Mucosa of descending colon (tissue), 3 donors: ENCODE measurements around the gene NIPAL3. TPM values are rescaled to one million over a fixed set of nuclear protein-coding genes. Genes with fewer than 3 reads are reported as not detected.

Experiments used
- ATAC-seq: fragments of 200-7000 bp; cut with Tn5 transposase; one replicate; pipeline ENCODE4 v1.9.1; 2020; ENCODE audit warnings: mild to moderate bottlenecking, moderate library complexity
- DNase-seq, 3 donors: peaks; one replicate each; pipeline ENCODE4 v3.0.0-alpha.2; 2020
- H3K36me3 ChIP-seq: fragments of 200-600 bp; one replicate; pipeline ENCODE4 v1.8.0; 2021; ENCODE audit warnings: low read depth, mild to moderate bottlenecking
- H3K4me1 ChIP-seq: fragments of 200-600 bp; one replicate; pipeline ENCODE4 v1.8.0; 2021; ENCODE audit warnings: low read depth, mild to moderate bottlenecking
- H3K4me3 ChIP-seq: fragments of 200-600 bp; one replicate; pipeline ENCODE4 v1.8.0; 2021; ENCODE audit warnings: mild to moderate bottlenecking
- H3K9me3 ChIP-seq: fragments of 200-600 bp; one replicate; pipeline ENCODE4 v1.8.0; 2021; ENCODE audit warnings: mild to moderate bottlenecking
- CTCF ChIP-seq: fragments of 200-600 bp; IDR thresholded peaks from one replicate; pipeline ENCODE4 v1.8.0; 2022; ENCODE audit warnings: antibody characterized with exemption, mild to moderate bottlenecking
- intact Hi-C, 2 donors: fragments of 100-400 bp; cut with DNase I in 1 of 2; cut with micrococcal nuclease in 1 of 2; formaldehyde crosslinking; loops; one replicate each; pipeline versions ENCODE4 v1.11.0 to v1.11.1; 2022; cut with DNase I, micrococcal nuclease
- total RNA-seq, 3 donors: library from RNA; stranded (reverse); fragmentation: NEBNext Ultra II Directional in 2 of 3; extraction: Animal tissue kit (Norgen Biotek cat#: 25700) in 2 of 3; gene quantifications; one replicate each; pipeline versions ENCODE4 v1.2.1 to v1.2.4, GENCODE V29; 2021 to 2023
- donor health status: DM: no; HTN: no; CAD: no; lungs with moderate emphysema.
- donor health status: DM: no; HTN: no; CAD: no.
- donor health status: DM: no; HTN: yes; CAD: no.

The NIPAL3 gene
- total RNA-seq, 3 donors from 2014 or later: 38.3 to 52.5 (median 40.7) TPM

GRCh38 chr1:24386931-24387330 lies 28.7 kb upstream of the NIPAL3 start:
- ATAC-seq: no peak
- H3K9me3 ChIP-seq: no peaks in the 10 kb centered on the region
- H3K4me1 ChIP-seq: peaks cover 16% of the 10 kb centered on the region
- no peak for DNase-seq
- TF ChIP-seq CTCF: no peak
- H3K4me3 ChIP-seq: no peak overlapping the region
- no peaks in the 10 kb centered on the region for H3K36me3 ChIP-seq
- intact Hi-C loops: no loop called here

DNA sequence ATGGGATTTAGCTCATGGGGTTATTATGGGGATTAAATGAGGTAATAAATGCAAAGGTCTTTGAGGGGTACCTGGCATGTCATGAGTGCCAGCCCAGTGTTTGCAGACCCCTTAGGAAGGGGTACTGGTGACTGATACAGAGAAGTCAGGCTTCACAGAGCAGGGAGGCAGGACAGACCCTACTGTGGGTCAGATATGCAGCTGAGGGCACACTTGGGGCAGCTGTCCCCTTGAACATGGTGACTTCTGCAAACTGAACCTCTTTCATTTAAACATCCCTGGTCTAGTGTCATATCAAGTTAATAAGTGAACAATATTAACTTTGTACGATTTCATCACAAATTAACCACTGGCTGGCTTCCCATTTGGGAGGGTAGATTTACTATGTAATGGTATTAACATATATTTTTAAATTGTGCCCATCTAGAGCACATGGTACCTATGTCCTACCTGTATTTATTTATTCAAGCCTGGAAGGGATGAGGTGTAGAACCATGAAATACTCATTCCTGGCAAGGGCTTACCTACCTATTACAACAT lies 27.9 kb upstream of the NIPAL3 start:
- H3K36me3 ChIP-seq: no peaks in the 10 kb centered on the region
- no peak for ATAC-seq
- H3K9me3 ChIP-seq: no peaks in the 10 kb centered on the region
- intact Hi-C loops: no loop called here
- H3K4me1 ChIP-seq: peaks cover 19% of the 10 kb centered on the region
- no peak overlapping the region for H3K4me3 ChIP-seq
- no peak for DNase-seq
- TF ChIP-seq CTCF: no peak

DNA sequence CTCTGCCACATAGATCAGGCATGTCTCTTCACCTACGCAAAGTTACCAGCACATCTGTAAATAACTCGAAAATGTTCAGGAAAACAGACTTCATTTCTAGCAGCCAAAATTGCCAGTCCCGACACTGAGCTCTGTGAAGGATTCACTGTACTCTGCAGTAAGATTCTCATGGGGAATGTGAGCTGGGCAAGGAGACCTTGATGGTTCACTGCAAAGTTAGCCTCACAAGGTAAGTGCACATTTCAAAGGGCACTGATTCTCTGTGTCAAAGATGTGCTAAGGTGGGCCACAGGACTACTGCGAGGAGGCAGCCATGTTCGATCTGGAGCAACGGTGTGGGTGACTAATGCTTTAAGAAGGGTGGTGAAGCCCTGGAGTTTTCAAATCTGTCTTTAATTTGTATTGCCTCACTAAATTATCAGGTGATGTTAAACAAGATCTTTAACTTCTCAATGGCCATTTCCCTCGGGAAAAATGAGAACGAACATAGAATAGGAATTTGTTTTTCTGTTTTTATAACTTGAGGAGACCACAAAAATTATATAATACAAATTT lies 27.2 kb upstream of the NIPAL3 start:
- Histone ChIP-seq H3K4me3 (no peak overlapping the region), H3K9me3 (no peaks in the 10 kb centered on the region), H3K36me3 (no peaks in the 10 kb centered on the region), H3K4me1 (peaks cover 19% of the 10 kb centered on the region)
- no peak for ATAC-seq
- intact Hi-C loops: no loop called here
- DNase-seq: no peak
- TF ChIP-seq CTCF: no peak

GRCh38 chr1:24389231-24389678 lies 26.3 kb upstream of the NIPAL3 start:
- peak; percentile 5 for ATAC-seq
- Histone ChIP-seq H3K4me1 (peaks cover 19% of the 10 kb centered on the region), H3K9me3 (no peaks in the 10 kb centered on the region), H3K4me3 (no peak overlapping the region), H3K36me3 (no peaks in the 10 kb centered on the region)
- intact Hi-C loops: no loop called here
- no peak for DNase-seq
- TF ChIP-seq CTCF: no peak

DNA sequence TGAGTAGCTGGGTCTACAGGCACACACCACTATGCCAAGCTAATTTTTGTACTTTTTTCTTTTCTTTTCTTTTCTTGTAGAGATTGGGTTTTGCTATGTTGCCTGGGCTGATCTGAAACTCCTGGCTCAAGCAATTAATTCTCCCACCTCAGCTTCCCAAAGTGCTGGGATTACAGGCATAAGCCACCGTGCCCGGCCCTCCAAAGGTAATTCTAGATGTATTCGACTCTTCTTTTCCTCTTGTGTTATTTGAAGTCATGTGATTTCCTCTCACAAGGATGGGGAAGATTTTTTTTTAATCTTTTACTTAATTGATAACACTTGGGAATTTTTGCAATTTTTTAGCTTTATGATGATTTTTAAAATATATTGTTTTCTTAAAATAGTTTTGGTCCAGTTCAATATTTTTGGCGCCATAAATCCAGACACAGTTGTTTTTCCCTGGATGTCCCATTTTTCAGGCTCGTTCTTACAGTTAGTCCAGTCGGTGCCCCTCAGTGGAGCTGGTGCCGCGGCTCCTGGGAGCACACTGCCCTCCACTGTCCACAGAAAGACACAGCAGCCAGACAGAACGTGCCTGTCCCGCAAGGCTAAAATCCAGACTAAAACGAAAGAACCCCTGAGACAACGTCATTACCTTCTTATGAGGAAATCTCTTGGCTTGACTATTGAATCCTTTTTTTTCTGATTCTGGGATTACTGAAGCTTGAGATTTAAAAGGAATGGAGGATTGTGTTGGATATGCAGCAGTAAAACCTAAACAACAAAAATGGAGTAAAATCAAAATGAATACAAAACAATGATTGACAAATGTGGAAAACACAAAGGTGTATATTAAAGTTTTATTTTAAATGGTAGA lies 24.4 kb upstream of the NIPAL3 start:
- intact Hi-C loops: loop anchor here (2.0 to 5.0 kb wide), 2 partner anchors 189 to 192 kb away; no protein-coding TSS in a partner anchor
- Histone ChIP-seq H3K4me1 (peaks cover 14% of the 10 kb centered on the region), H3K36me3 (no peaks in the 10 kb centered on the region), H3K4me3 (no peak overlapping the region), H3K9me3 (no peaks in the 10 kb centered on the region)
- TF ChIP-seq CTCF: peak; percentile 86
- DNase-seq (peak; percentile 74 to 81 (median 80)), ATAC-seq (peak; percentile 86)
